GM18505 (cell line): ENCODE results near the gene RAB20.
"Not testable (repeated sequence)": the region's sequence is repeated elsewhere in the genome, so short reads cannot be mapped to it uniquely, and the experiment has no call there.

Source experiments
- ATAC-seq: cut with Tn5 transposase; IDR thresholded peaks from one replicate; pipeline ENCODE4 v1.9.1; 2021; ENCODE audit not compliant: unreplicated experiment
- POLR2A ChIP-seq: IDR thresholded peaks from 4 replicates; pipeline ENCODE4 v1.6.1; 2011; ENCODE audit warnings: borderline replicate concordance; ENCODE audit not compliant: insufficient read depth, insufficient read length; ENCODE audit errors: extremely low read depth

Gene RAB20

DNA sequence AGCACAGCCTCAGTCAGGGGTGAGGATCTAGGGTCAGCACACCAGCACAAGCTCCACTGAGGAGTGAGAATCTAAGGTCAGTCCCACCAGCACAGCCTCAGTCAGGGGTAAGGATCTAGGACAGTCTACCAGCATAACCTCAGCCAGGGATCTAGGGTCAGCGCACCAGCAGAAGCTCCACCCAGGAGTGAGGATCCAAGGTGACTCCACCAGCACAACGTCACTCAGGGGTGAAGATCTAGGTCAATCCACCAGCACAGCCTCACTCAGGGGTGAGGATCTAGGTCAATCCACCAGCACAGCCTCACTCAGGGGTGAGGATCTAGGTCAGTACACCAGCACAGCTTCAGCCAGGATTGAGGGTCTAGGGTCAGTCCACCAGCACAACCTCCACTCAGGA is 64.5 kb downstream of the RAB20 start:
- no peak for TF ChIP-seq POLR2A

DNA sequence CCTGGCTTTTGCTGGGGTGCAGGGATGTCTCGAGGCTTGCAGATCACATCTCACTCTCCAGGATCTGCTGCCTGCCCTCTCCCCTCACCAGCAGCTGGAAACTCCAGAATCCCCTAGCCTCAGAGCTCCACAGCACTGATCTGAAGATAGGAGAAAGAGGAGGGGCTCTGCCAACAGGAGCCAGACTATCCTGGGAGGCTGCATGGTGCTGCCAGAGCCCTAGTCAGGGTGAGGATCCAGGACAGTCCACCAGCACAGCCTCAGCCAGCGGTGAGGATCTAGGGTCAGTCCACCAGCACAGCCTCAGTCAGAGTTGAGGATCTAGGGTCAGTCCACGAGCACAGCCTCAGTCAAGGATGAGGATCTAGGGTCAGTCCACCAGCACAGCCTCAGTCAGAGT is 65.2 kb downstream of the RAB20 start:
- no peak for TF ChIP-seq POLR2A
- ATAC-seq, result no peak

More for the DNA sequence above, 64.5 kb downstream of the RAB20 start:
- ATAC-seq, result no peak

DNA sequence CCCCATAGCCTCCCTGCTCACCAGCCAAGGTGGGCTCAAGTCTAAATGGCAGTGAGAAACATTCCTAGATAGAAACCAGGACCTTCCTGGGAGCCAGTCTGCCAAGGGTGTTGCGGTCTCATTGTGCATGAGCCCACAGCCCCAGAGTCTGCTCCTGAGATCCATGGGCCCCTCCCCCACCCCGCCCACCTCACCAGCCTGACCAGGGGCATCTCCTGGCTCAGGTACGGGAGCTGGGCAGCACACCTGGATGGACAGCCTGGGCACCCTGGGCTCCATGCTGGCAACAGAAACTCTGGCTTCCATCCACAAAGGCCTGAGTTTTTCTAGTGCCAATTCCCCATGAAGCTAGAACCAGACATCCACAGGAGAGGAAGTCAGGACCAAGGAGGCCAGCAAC is 65.6 kb downstream of the RAB20 start:
- TF ChIP-seq POLR2A, result no peak

DNA sequence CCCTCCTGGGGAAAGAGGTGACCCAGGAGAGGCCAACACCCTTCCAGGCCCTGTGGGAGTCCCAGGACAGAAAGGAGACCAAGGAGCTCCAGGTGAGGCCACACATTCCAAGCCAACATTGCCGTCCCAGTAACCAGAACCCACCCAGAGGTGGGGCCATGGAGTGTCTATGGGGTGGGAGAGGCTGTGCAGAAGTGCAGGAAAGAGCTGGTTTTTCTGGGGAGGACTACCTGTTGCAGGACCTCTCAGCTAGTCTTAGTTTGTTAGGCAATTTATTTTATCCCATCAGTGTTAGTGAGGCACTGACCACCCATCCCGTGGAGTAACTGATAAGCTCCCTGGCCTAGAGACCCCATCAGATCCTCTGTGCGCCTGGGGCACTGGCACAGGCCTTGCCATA is 66.1 kb downstream of the RAB20 start:
- no peak for TF ChIP-seq POLR2A
- no peak for ATAC-seq

More for the DNA sequence above, 65.6 kb downstream of the RAB20 start:
- ATAC-seq, result no peak

DNA sequence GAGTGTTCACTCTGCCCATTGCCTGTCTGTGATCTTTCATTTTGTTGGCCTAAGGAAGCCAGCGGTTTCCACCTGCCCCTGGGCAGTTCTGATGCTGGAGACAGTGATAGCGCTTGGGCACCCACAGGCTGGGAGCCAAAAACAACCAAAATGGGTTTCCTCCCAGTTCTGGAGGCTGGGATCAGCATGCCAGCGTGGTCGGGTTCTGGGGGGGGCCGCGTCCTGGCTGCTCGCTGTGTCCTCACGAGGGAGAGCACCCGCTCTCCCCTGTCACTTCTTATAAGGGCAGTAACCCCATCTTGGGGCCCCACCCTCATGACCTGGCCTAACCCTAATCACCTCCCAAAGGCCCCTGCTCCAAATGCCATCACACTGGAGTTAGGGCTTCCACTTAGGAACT is 67.9 kb downstream of the RAB20 start:
- no peak for ATAC-seq
- no peak for TF ChIP-seq POLR2A

DNA sequence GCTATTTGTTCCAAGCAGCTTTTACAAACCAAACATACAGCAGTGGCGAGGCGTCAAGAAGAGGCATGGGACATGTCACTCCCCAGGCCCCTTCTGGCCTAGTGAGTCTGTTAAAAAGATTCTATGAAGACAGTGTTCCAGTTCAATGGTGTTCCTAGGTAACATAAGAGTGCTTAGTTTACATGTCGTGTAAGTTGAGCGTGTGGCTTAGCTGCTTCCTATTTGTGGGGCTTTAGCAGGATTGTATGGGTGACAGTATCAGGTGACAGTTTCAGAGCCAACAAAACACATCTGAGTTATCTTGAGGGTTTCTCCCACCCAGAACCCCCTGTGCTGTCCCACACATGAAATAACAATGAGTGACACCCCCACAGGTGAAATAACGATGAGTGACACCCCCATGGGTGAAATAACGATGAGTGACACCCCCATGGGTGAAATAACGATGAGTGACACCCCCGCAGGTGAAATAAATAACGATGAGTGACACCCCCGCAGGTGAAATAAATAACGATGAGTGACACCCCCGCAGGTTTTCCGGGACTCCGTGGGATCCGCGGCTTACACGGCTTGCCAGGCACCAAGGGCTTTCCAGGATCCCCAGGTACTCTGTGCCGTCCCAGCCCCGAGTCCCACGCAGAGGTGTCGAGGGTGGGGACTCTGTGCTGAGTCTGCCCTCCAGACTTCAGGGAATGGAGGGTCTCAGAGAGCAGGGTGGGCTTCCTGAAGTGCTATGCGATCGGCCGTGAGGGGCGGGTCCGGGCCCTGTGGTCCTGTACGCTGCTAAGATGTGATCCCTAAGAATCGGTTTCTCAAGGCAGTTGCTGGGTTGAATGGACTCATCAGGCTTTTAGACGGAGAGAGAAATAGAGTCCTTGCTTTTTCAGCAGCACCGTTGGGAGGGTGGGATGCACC is 68.6 kb downstream of the RAB20 start:
- TF ChIP-seq POLR2A, result no peak
- no peak for ATAC-seq

DNA sequence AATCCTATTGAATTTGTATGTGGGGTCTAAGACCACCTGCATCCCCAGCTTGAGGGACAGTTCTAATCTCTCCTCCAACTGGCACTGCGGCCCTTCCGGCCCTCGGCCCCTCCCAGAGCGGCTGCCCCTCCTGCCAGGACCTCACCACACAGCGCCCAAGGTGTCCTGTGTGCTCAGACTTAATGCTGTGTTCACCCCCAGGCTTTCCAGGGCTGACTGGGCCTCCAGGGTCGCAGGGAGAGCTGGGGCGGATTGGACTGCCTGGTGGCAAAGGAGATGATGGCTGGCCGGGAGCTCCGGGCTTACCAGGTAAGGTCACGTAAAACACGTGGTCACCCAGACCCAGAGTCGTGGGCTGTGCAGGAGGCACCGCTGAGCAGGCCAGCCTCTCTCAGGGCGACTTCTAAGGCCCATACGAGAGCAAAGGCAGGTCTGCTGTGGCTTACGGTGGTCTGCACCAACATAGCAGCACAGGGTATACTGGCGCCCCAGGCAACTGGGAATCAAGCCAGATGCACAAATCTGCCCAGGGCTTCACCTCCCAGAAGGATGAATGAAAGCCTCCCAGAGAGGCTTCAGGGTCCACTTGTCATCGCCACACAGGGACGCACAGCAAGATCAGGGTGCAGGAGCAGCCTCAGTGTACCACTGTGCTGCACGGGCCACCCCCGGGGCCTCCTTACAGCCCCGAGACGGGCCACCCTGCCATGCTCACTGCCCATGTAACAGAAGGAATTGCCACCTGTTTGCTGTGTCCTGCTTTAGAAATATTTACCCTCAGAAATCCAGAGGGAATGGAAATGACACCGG is 69.4 kb downstream of the RAB20 start:
- TF ChIP-seq POLR2A, result no peak
- ATAC-seq, result no peak

DNA sequence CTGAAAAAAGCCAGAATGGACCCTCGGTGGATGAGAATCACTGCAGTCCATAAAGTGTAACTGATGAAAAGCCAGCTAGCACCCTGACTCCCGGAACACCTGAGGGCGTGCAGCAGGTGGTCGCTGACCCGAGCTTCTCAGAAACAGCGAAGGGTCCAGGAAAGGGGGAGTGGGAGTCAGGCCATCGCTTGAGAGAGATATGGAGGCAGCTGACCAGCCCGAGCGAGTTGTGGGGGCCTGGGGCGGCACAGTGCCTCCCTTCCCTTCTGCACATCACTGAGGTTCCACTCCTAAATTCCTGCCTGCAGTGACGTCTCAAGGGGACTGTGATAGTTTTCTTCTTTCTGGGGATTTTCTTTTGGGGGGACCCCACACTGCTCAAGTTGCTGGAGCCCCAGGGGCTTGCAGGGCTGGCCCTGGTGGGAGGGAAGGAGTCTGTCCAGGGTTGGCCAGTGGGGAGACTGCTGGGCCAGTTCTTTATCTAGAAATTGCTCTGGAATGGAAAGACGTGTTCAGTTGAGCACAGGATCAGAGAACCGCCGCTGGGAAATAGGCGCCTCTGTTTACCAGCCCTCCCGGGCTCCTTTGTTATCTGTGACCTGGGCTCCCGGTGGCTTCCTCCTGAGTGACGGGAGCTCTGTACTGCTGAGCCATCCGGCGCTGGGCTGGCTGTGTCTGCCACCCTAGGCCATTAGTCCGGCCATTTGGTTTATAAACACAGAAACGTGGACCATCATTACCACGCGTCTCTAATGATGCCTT is 71.3 kb downstream of the RAB20 start:
- no peak for TF ChIP-seq POLR2A
- no peak for ATAC-seq

DNA sequence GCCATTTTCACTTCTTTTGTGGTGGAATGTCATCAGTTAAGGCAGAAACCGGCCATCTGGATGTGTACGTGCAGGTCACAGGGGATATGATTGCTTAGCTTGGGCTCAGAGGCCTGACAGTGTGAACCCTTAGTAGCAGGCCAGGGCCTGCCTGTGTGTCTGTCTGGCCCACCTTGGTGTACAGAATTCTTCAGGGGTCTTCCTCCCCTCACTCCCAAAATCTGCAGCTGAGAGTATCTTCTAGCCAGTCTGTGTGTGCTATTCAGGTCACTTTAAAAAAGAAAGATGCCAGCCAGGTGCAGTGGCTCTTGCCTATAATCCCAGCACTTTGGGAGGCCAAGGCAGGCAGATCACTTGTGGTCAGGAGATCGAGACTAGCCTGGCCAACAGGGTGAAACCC is 74.6 kb downstream of the RAB20 start:
- ATAC-seq, result not testable (repeated sequence)

DNA sequence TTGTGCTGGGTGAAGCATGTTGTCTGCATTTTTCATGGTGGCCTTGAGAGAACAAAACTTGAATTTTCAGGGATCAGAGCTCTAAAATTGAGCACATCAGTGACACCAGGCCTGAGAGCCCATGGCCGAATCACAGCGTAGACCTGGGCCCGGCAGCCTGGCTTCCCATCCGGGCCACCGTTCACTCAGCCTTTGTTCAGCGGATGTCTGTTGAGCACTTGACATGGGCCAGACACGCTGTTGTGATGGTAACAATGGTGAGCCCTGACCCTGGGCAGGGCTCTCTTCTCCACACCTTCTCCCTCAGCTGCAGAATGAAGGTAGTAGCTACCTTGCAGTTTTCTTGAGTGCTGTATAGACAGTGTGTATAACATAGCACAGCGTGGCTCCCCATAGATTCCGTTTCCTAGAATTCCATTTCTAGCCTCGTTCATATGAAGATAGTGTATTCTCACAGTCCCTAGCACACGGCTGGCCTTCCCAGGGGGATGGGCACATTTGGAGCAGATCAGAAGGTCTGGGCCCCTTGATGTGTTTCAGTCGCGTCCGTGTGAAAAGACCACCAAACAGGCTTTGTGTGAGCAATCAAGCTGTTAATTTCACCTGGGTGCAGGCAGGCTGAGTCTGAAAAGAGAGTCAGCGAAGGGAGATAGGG is 75.3 kb downstream of the RAB20 start:
- TF ChIP-seq POLR2A, result no peak
- no peak for ATAC-seq

DNA sequence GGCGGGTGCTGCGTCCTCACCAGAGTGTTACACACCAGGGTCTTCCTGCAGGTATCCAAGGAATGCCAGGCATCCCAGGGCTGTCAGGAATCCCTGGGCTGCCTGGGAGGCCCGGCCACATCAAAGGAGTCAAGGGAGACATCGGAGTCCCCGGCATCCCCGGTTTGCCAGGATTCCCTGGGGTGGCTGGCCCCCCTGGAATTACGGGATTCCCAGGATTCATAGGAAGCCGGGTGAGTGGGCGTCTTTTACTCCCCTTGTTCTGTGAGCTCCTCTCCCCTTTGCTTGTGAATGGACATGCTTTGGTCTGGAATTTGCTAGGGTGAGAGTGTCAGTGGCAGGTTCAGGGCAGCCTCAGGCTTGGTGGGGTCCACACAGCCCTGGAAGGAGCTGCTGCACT is 75.9 kb downstream of the RAB20 start:
- no peak for TF ChIP-seq POLR2A
- no peak for ATAC-seq

DNA sequence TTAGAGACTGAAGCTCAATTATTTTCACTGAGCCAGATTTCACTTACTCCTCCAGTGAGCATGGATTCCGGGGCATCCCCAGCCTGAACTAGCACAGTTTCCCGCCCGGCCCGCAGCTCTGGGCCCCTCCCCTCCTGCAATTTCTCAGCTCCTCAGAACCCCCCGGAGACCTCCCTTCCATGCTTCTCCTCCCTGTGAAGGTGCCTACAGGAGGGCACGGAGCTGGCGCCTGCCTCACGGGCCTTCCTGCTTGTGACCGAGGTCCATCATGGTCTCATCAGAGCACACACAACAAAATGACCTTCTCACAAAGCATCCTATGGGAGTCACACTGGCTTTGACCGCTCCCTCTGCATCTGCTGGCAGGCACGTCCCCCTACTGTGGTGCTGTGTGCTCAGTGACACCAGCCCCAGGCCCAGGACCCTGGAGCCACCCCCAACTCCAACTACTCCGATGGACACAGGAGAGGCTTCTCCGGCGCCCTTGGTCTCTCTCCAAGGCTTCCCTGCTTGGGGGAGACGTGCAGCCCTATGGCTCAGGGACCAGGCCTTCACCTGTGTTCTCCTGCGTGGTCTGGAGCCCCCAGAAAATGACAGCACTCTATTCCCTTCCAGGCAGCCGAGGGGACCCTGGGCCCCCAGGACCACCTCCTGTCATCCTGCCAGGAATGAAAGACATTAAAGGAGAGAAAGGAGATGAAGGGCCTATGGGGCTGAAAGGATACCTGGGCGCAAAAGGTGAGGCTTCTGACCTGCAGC is 77.1 kb downstream of the RAB20 start:
- no peak for ATAC-seq
- TF ChIP-seq POLR2A, result no peak

DNA sequence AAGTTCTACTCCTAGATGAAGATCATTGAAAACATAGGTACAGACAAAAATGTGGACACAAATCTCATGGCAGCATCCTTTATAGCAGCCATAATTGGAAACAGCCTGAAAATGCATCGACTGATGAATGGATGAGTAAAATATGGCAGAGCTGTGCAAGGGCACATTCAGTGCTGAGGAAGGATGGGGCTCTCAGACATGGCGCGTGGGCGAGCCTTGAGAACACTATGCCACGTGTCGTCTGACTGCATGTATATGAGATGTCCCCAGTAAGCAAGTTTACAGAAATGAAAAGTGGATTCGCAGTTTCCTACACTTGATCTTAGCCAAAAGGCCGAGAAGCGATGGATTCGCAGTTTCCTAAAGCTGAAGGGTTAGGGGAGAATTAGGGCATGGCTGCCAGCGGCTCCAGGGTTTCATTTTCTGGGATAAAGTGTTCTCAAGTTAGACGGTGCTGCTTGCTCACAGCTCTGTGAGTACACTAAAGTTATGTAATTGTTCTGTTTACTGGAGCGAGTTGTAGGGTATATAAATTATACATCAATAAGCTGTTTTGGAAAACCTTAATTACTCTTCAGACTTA is 78.0 kb downstream of the RAB20 start:
- no peak for TF ChIP-seq POLR2A
- no peak for ATAC-seq

DNA sequence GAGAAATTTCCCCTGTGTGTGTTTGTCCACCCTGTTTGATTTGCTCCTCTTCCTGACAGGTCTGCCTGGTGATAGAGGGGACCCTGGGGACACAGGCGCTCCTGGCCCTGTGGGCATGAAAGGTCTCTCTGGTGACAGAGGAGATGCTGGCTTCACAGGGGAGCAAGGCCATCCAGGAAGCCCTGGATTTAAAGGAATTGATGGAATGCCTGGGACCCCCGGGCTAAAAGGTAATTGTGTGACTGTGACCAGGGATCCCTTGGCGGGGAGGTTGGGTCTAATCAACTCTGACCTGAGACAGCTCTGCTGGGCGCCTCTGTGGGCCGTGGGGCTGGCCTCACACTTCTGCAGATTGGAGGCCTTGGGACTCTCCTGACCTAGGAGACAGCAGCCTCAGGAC is 81.4 kb downstream of the RAB20 start:
- ATAC-seq, result no peak
- TF ChIP-seq POLR2A, result no peak
